Esophagus mucosa (tissue), 1 donor: ENCODE measurements around the gene BEND2. TPM values are rescaled to one million over a fixed set of nuclear protein-coding genes. Genes with fewer than 3 reads are reported as not detected.

Source experiments
- ATAC-seq: fragments of 200-7000 bp; cut with Tn5 transposase; one replicate; pipeline ENCODE4 v1.9.1; 2020
- total RNA-seq: library from RNA; stranded (reverse); gene quantifications from one replicate; pipeline ENCODE4 v1.2.4, GENCODE V29; 2023
- donor health status: DM: yes; HTN: yes; CAD: no.

BEND2 gene
- total RNA-seq, 1 donor from 2014 or later: not detected

DNA sequence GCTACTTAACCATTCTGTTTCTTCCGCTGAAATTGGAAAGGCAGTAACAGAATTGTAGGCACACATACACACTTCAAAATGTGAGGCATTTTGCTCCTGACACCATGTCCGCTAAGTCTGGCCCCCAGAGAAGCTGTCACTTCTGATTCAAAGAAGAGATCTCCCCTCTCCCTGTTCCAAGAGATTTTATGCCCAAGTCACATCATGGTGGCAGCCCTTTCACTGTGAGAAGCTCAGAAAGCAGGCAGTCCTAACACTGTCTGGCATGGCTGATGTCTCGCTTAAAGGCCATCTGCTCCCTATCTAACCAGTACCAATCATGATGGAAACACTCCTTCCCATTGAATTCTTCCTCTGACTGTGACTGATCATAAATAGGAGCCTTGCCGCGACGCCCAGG, 83.9 kb downstream of the BEND2 start:
- no peak for ATAC-seq

GRCh38 chrX:18133605-18134004, 87.1 kb downstream of the BEND2 start:
- no peak for ATAC-seq

DNA sequence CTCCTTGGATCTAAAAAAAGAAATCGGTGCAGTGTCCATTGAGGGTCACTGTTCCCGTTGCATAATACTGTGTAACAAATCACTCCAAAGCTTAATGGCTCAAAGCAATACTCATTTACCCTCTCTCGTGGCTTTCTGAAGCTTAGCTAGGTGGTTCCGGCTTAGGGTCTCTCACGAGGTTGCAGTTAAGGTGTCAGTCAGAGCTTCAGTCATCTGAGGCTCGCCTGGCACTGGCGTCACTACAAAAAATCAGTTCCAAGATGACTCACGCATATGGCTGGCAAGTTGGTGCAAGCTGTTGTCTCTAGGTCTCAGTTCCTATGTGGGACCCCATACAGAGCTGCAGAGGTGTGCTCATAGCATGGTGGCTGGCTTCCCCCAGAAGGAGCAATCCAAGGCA, 91.0 kb downstream of the BEND2 start:
- ATAC-seq: no peak

- no peak for ATAC-seq
Measured at GRCh38 chrX:18126971-18127370, 93.7 kb downstream of the BEND2 start.

DNA sequence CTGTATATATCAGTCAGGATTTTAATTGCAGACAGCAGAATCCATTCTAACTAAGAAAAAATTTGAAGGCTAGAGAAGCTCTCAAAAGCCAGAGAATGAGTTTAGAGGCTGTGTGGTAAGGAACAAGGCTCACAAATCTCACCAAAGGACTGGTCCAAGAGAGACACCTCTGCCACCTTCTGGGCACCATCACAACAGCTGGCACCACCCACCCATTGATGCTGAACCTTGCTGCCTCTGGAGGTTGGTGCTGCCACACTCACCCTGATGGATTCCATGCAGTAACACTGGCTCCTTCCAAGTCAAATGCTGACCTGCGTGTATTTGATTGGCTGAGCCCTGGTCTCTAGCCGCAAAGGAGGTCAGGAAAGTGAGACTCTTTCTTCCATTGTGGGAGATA, 100.8 kb downstream of the BEND2 start:
- no peak for ATAC-seq

Other genes starting within 250 kb of the BEND2 start
- 0.64 TPM for gene SCML2, start 133.8 kb upstream of the BEND2 start, total RNA-seq
- 8.7 TPM for gene CDKL5, start 204.7 kb upstream of the BEND2 start, total RNA-seq